Measurements from ENCODE around the gene ASIC4.

- TF ChIP-seq JUN (CRISPR knock-in tag; IDR thresholded peaks at IDR 0.05) (no peak), ZNF407 (CRISPR knock-in tag; IDR thresholded peaks at IDR 0.05; ENCODE audit: not compliant biosample characterization) (no peak)
These were observed 39.8 kb upstream of the ASIC4 start for GRCh38 chr2:219474285-219475060.

All from HepG2 (cell line).